NCI-H2029 treated with DMSO at 0.1 percent for 48 hours (cell line): Measurements from ENCODE around the gene SPINK8.
"Not testable (repeated sequence)": the region's sequence is repeated elsewhere in the genome, so short reads cannot be mapped to it uniquely, and the experiment has no call there.

Source experiments
- DNase-seq: peaks from one replicate; lab custom pipeline; 2025; lab: John Stamatoyannopoulos, UW

The SPINK8 gene

GRCh38 chr3:48333346-48334245 is at the start of gene SPINK8:
TSS of gene SPINK8 (minus strand) at chr3:48333661. CDS start at chr3:48328341, 5,320 bp downstream.
- DNase-seq = not testable (repeated sequence)

GRCh38 chr3:48372862-48373435 is 39.5 kb upstream of the SPINK8 start:
- DNase-seq = no peak

- no peak for DNase-seq
Observed at GRCh38 chr3:48372377-48372770, 38.9 kb upstream of the SPINK8 start.

GRCh38 chr3:48371651-48372376 is 38.4 kb upstream of the SPINK8 start, which contains the start of gene FBXW12:
TSS of gene FBXW12 (plus strand) at chr3:48372219. CDS start at chr3:48372768, 549 bp downstream.
- no peak for DNase-seq

- no peak for DNase-seq
Observed at GRCh38 chr3:48370333-48370713, 36.9 kb upstream of the SPINK8 start.

- DNase-seq = no peak
Observed at GRCh38 chr3:48369693-48370332, 36.4 kb upstream of the SPINK8 start.

- DNase-seq = peak; percentile 24
Observed at GRCh38 chr3:48367201-48367600, 33.7 kb upstream of the SPINK8 start.

GRCh38 chr3:48364840-48365239 is 31.4 kb upstream of the SPINK8 start:
- DNase-seq = no peak

- DNase-seq = no peak
Observed at GRCh38 chr3:48361928-48362327, 28.5 kb upstream of the SPINK8 start.

GRCh38 chr3:48356419-48356818 is 23.0 kb upstream of the SPINK8 start:
- DNase-seq = no peak

GRCh38 chr3:48353987-48354386 is 20.5 kb upstream of the SPINK8 start:
- DNase-seq = no peak

GRCh38 chr3:48352546-48352945 is 19.1 kb upstream of the SPINK8 start:
- DNase-seq = no peak

GRCh38 chr3:48347500-48347899 is 14.0 kb upstream of the SPINK8 start:
- no peak for DNase-seq

GRCh38 chr3:48345946-48346572 is 12.6 kb upstream of the SPINK8 start:
- no peak for DNase-seq

- no peak for DNase-seq
Observed at GRCh38 chr3:48344867-48345507, 11.5 kb upstream of the SPINK8 start.

- no peak for DNase-seq
Observed at GRCh38 chr3:48343432-48343831, 10.0 kb upstream of the SPINK8 start.

- DNase-seq = no peak
Observed at GRCh38 chr3:48338635-48339034, 5.2 kb upstream of the SPINK8 start.

- DNase-seq = not testable (repeated sequence)
Observed at GRCh38 chr3:48337536-48337935, 4.1 kb upstream of the SPINK8 start.

GRCh38 chr3:48335286-48335685 is 1.8 kb upstream of the SPINK8 start:
- not testable (repeated sequence) for DNase-seq

- DNase-seq = no peak
Observed at GRCh38 chr3:48334605-48335004, 1.1 kb upstream of the SPINK8 start.
